Neural crest cell (in vitro differentiated cells): ENCODE measurements around the gene HS3ST4. TPM values are rescaled to one million over a fixed set of nuclear protein-coding genes. Genes with fewer than 3 reads are reported as not detected.
"Not testable (repeated sequence)": the region's sequence is repeated elsewhere in the genome, so short reads cannot be mapped to it uniquely, and the experiment has no call there.

Experiments used
- DNase-seq: peaks from one replicate; pipeline ENCODE4 v3.0.0; 2021; ENCODE audit warnings: low read depth, mixed read lengths, low spot score
- H3K27ac Mint-ChIP-seq: one replicate; pipeline ENCODE4 v1.8.0; 2021; ENCODE audit warnings: mild to moderate bottlenecking, mixed read lengths; ENCODE audit not compliant: unreplicated experiment
- H3K27me3 Mint-ChIP-seq: 2 replicates; pipeline ENCODE4 v1.8.0; 2021; ENCODE audit warnings: low read depth, mild to moderate bottlenecking, mixed read lengths
- H3K36me3 Mint-ChIP-seq: 2 replicates; pipeline ENCODE4 v1.8.0; 2021; ENCODE audit warnings: low read depth, mild to moderate bottlenecking, mixed read lengths
- H3K4me1 Mint-ChIP-seq: 2 replicates; pipeline ENCODE4 v1.8.0; 2021; ENCODE audit warnings: mixed read lengths
- H3K4me3 Mint-ChIP-seq: one replicate; pipeline ENCODE4 v1.8.0; 2021; ENCODE audit warnings: mild to moderate bottlenecking, mixed read lengths
- H3K9me3 Mint-ChIP-seq: 2 replicates; pipeline ENCODE4 v1.8.0; 2021; ENCODE audit warnings: mixed read lengths
- total RNA-seq: library from RNA; stranded (reverse); gene quantifications from 2 replicates; pipeline ENCODE4 v1.2.1, GENCODE V29; 2021
- TF ChIP-seq, protein P1 (sequence below): fragments of 200-600 bp; sonication (generic); conservative IDR thresholded peaks from 2 replicates; pipeline ENCODE4 v1.5.0; 2021; ENCODE audit warnings: antibody characterized with exemption, mild to moderate bottlenecking

HS3ST4 gene
- total RNA-seq, 1 donor from 2014 or later: 1.1 TPM

DNA sequence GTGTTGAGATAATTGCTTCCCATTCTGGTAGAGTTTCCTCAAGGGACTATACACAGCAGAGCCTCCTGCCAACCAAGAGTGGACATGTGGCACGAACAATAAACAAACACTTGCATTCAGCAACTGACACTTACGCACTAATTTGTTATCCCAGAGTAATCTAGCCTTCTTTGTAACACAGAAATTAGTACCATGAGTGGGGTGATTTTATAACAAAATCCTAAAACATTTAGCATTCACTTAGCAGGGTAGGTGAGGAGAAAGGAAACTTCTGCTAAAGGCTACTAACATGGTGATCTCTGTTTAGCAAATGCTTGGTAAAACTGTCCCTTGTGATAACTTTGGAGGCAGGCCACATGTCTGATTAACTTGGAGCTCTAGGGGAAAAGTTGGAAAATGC is 325.2 kb downstream of the HS3ST4 start:
- no peaks in the 10 kb centered on the region for H3K36me3 Mint-ChIP-seq
- H3K9me3 Mint-ChIP-seq: peaks cover 7% of the 10 kb centered on the region
- H3K27ac Mint-ChIP-seq: no peak overlapping the region
- no peak overlapping the region for H3K4me3 Mint-ChIP-seq
- DNase-seq: no peak
- peaks cover 6% of the 10 kb centered on the region for H3K27me3 Mint-ChIP-seq
- TF ChIP-seq, protein P1, sequence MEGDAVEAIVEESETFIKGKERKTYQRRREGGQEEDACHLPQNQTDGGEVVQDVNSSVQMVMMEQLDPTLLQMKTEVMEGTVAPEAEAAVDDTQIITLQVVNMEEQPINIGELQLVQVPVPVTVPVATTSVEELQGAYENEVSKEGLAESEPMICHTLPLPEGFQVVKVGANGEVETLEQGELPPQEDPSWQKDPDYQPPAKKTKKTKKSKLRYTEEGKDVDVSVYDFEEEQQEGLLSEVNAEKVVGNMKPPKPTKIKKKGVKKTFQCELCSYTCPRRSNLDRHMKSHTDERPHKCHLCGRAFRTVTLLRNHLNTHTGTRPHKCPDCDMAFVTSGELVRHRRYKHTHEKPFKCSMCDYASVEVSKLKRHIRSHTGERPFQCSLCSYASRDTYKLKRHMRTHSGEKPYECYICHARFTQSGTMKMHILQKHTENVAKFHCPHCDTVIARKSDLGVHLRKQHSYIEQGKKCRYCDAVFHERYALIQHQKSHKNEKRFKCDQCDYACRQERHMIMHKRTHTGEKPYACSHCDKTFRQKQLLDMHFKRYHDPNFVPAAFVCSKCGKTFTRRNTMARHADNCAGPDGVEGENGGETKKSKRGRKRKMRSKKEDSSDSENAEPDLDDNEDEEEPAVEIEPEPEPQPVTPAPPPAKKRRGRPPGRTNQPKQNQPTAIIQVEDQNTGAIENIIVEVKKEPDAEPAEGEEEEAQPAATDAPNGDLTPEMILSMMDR: no peak
- H3K4me1 Mint-ChIP-seq: no peaks in the 10 kb centered on the region

DNA sequence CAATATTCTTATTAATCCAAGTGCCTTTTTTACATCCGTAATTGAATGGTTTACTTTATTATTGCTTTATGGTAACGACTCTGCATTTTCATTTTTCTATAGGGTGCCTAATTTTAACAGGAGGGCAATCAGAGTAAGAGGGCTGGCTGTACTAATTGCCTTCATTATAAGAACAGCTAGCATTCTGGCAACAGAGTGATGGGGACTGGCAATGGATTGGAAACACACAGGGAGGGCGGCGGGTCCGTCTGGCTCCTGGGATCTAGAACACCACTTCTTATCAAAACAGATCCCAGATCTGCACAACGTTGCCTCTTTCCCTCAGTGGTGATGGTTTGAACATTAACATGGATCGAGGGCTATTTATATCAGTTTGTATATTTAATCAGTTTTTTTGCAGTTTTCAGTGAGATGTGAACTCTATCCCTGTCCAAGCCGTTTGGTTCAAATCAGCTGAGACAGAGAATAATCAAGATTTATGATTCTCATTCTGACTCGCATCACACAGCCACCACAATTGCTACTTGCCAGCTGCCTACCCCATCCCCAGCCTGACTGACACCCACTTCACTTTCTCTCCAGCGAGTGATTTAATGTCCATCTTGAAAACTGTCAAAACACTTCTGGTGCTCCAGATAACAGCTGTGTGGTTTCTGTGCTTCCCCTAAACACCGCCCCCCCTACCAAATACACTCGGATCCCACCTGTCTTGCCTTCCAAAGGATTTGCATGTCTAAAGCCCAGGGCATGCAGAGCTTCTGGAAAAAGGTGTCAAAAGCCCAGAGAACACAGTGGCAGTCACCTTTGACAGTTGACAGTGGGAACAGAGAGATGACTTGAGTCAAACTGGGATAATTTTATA is 327.9 kb downstream of the HS3ST4 start:
- Mint-ChIP-seq H3K27me3 (peaks cover 6% of the 10 kb centered on the region), H3K36me3 (no peaks in the 10 kb centered on the region), H3K9me3 (peaks cover 7% of the 10 kb centered on the region), H3K4me1 (no peaks in the 10 kb centered on the region), H3K4me3 (no peak overlapping the region), H3K27ac (no peak overlapping the region)
- DNase-seq: no peak
- TF ChIP-seq, protein P1: no peak

DNA sequence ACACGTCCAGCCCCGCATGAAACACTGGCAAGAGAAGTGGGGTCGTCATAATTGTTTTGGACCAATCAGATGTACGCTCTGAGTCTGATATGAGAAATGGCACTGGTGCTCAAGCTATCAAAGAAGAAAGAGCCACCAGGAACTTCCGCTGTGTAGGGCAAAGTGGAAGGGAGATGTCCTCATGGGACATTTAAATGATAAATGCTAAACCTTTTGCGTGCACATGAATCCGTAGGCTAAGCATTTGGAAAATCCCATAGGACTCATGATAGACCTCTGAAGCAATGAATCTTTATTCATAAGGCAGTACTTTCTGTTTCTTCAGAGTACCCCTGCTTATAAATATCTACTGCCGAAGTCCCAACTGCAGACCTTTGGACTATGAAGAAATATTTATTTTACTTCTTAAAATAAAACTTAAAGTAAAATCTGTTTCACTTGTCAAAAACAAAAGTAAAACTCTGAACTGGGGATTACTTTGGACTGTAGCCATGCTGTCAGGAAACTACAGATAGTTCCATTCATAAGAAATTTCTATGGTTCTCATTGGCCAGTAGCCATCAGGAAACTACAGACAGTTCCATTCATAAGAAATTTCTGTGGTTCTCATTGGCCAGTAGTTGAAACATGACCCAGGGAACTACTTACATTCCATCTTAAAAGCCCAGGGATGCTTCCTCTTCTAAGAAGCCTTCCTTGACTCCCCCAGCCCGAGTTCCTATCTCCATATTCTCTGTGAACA is 335.1 kb downstream of the HS3ST4 start:
- H3K27ac Mint-ChIP-seq: no peak overlapping the region
- no peaks in the 10 kb centered on the region for H3K27me3 Mint-ChIP-seq
- DNase-seq: no peak
- TF ChIP-seq, protein P1: no peak
- peaks cover 2% of the 10 kb centered on the region for H3K9me3 Mint-ChIP-seq
- H3K4me3 Mint-ChIP-seq: no peak overlapping the region
- no peaks in the 10 kb centered on the region for H3K36me3 Mint-ChIP-seq
- H3K4me1 Mint-ChIP-seq: peaks cover 5% of the 10 kb centered on the region

DNA sequence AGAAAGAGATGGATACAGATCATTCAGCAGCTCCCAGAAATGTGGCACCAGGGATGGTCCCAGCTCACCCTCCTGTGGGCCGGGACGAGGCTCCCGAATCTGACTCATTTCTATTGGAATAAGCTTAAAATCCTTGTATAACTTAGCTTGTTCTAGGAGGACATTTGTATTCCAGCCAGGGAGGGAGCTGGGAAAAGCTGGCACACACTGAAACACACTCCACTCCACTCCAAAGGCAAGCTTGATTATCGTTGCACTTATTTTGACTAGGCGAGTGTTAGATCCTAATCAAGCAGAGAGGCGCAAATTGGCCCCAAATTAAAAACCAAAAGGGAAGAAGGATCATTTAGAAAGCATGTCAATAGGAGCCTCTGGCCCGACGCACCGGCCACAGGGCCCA is 339.5 kb downstream of the HS3ST4 start:
- Mint-ChIP-seq H3K36me3 (no peaks in the 10 kb centered on the region), H3K27me3 (no peaks in the 10 kb centered on the region)
- no peak for DNase-seq

DNA sequence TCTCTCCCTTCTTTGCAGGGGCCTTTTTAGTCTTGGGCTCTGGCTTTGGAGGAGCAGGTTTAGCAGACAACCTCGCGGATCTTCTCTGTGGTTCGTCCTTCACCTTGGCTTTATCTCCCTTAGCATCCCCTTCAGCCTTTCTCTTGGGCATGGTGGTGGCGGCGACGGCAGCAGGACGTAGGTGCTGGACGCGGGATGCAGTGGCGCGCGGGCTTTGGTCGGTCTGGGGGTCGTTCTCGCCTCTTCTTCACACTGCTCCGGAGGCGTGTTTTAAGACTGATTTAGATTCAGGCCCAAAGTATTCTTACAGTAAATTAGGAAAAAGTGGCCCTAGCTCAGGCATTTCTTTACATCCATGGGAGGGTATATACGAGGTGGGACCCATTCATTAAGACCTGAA is 340.9 kb downstream of the HS3ST4 start:
- not testable (repeated sequence) for H3K4me3 Mint-ChIP-seq, H3K4me1 Mint-ChIP-seq, H3K27me3 Mint-ChIP-seq, H3K36me3 Mint-ChIP-seq, DNase-seq, H3K27ac Mint-ChIP-seq, H3K9me3 Mint-ChIP-seq

More for the DNA sequence above, 339.5 kb downstream of the HS3ST4 start:
- H3K27ac Mint-ChIP-seq: peak overlapping the region; percentile 29
- no peak overlapping the region for H3K4me3 Mint-ChIP-seq
- peaks cover 2% of the 10 kb centered on the region for H3K9me3 Mint-ChIP-seq
- TF ChIP-seq, protein P1: no peak
- peaks cover 5% of the 10 kb centered on the region for H3K4me1 Mint-ChIP-seq
